HepG2 (cell line): ENCODE measurements around the gene PPDPF. TPM values are rescaled to one million over a fixed set of nuclear protein-coding genes. Genes with fewer than 3 reads are reported as not detected.
A peak's percentile ranks its signal among the peaks of the same experiment; 100 is the strongest.

Experiments
- ARHGAP35 ChIP-seq: sonication (generic); formaldehyde crosslinking; IDR thresholded peaks from 2 replicates; pipeline ENCODE4 v1.9.0; 2022; ENCODE audit warnings: mild to moderate bottlenecking, inconsistent platforms, moderate library complexity, missing genetic modification reagents, borderline replicate concordance
- BRF2 ChIP-seq: sonication (generic); formaldehyde crosslinking; IDR thresholded peaks from 2 replicates; pipeline ENCODE4 v1.8.1; 2022; ENCODE audit warnings: mild to moderate bottlenecking, missing genetic modification reagents
- CTCF ChIP-seq: sonication (generic); formaldehyde crosslinking; IDR thresholded peaks from 2 replicates; pipeline ENCODE4 v1.5.0; 2020; ENCODE audit warnings: mild to moderate bottlenecking, missing genetic modification reagents, moderate library complexity
- HMGXB4 ChIP-seq, 2 experiments: sonication (generic) in 1 of 2; formaldehyde crosslinking in 1 of 2; IDR thresholded peaks; 2 replicates each; pipeline versions ENCODE4 v1.4.0 to v1.6.1; 2018 to 2020; ENCODE audit warnings: missing genetic modification reagents in 2 of 2, borderline replicate concordance in 1 of 2, low read depth in 1 of 2, mild to moderate bottlenecking in 1 of 2, missing biosample characterization in 1 of 2
- KDM5B ChIP-seq: sonication (generic); formaldehyde crosslinking; IDR thresholded peaks from 2 replicates; pipeline ENCODE4 v1.4.0; 2020; ENCODE audit warnings: missing genetic modification reagents, mild to moderate bottlenecking, borderline replicate concordance
- MAX ChIP-seq: IDR thresholded peaks from 2 replicates; pipeline ENCODE4 v1.6.1; 2012; ENCODE audit warnings: inconsistent platforms
- MTF2 ChIP-seq: sonication (generic); formaldehyde crosslinking; IDR thresholded peaks from 2 replicates; pipeline ENCODE4 v1.5.0; 2020; ENCODE audit warnings: missing genetic modification reagents, borderline replicate concordance
- PCBP1 ChIP-seq: fragments of 200-400 bp; formaldehyde crosslinking; IDR thresholded peaks from 2 replicates; pipeline ENCODE4 v1.6.1; 2017; ENCODE audit warnings: mild to moderate bottlenecking, low read depth, low read length, borderline replicate concordance
- PLSCR1 ChIP-seq: sonication (generic); formaldehyde crosslinking; IDR thresholded peaks from 2 replicates; pipeline ENCODE4 v1.5.0; 2020; ENCODE audit warnings: missing genetic modification reagents, mild to moderate bottlenecking, borderline replicate concordance
- POGZ ChIP-seq: sonication (generic); formaldehyde crosslinking; IDR thresholded peaks from 2 replicates; pipeline ENCODE4 v1.4.0; 2020; ENCODE audit warnings: mild to moderate bottlenecking, missing genetic modification reagents
- SAP130 ChIP-seq: IDR thresholded peaks from 2 replicates; pipeline ENCODE4 v1.6.1; 2016; ENCODE audit warnings: low read depth
- SOX5 ChIP-seq: IDR thresholded peaks from 2 replicates; pipeline ENCODE4 v1.6.1; 2016; ENCODE audit warnings: borderline replicate concordance
- TRIM24 ChIP-seq: sonication (generic); formaldehyde crosslinking; IDR thresholded peaks from 2 replicates; pipeline ENCODE4 v1.8.0; 2022; ENCODE audit warnings: mild to moderate bottlenecking, missing genetic modification reagents
- ZBTB3 ChIP-seq: sonication (generic); formaldehyde crosslinking; IDR thresholded peaks from 2 replicates; pipeline ENCODE4 v1.4.0; 2020; ENCODE audit warnings: low read depth, mild to moderate bottlenecking, moderate library complexity, missing genetic modification reagents, borderline replicate concordance
- ZFP90 ChIP-seq: sonication (generic); formaldehyde crosslinking; IDR thresholded peaks from 2 replicates; pipeline ENCODE4 v1.8.0; 2022; ENCODE audit warnings: missing genetic modification reagents, mild to moderate bottlenecking, inconsistent platforms, borderline replicate concordance
- ZFY ChIP-seq: sonication (generic); formaldehyde crosslinking; IDR thresholded peaks from 2 replicates; pipeline ENCODE4 v1.4.0; 2020; ENCODE audit warnings: missing genetic modification reagents
- ZNF703 ChIP-seq: sonication (generic); formaldehyde crosslinking; IDR thresholded peaks from 2 replicates; pipeline ENCODE4 v1.5.1; 2020; ENCODE audit warnings: missing genetic modification reagents, mild to moderate bottlenecking, moderate library complexity, borderline replicate concordance
- ZNF746 ChIP-seq: sonication (generic); formaldehyde crosslinking; IDR thresholded peaks from 2 replicates; pipeline ENCODE4 v1.8.0; 2022; ENCODE audit warnings: mild to moderate bottlenecking, missing genetic modification reagents
- ZNF891 ChIP-seq: sonication (generic); formaldehyde crosslinking; IDR thresholded peaks from 2 replicates; pipeline ENCODE4 v1.5.0; 2020; ENCODE audit warnings: mild to moderate bottlenecking, missing genetic modification reagents
- polyA plus RNA-seq, 8 experiments: library from polyadenylated mRNA; depleted of rRNA in 3 of 8; stranded (reverse) in 7 of 8; unstranded in 1 of 8; fragments of >200 nt; fragmentation: Illumina TruSeq in 4 of 8; extraction: Trizol in 4 of 8; gene quantifications; 2 replicates each; pipeline versions ENCODE4 v1.2.1 to v1.2.3, GENCODE V29; 2011 to 2016; ENCODE audit warnings: low read depth in 4 of 8, missing spikeins in 1 of 8, mixed read lengths in 1 of 8; ENCODE audit not compliant: insufficient read depth in 1 of 8
- total RNA-seq, 5 experiments: library from RNA; depleted of rRNA; stranded (reverse); fragments of >200 nt; fragmentation: Illumina TruSeq; extraction: Trizol; gene quantifications; 2 replicates each; pipeline ENCODE4 v1.2.3, GENCODE V29; 2016; ENCODE audit warnings: low read depth in 1 of 5
- TF ChIP-seq, protein P1 (sequence below): sonication (generic); formaldehyde crosslinking; IDR thresholded peaks from 2 replicates; pipeline ENCODE4 v1.5.1; 2020; ENCODE audit warnings: missing genetic modification reagents, mild to moderate bottlenecking, borderline replicate concordance

Gene PPDPF
- total and polyA plus RNA-seq, 2 of the 13 experiments (the other 11 are each of a cell fraction or from before 2014, with no cell fraction given), result 1.8 to 7.0 TPM

DNA sequence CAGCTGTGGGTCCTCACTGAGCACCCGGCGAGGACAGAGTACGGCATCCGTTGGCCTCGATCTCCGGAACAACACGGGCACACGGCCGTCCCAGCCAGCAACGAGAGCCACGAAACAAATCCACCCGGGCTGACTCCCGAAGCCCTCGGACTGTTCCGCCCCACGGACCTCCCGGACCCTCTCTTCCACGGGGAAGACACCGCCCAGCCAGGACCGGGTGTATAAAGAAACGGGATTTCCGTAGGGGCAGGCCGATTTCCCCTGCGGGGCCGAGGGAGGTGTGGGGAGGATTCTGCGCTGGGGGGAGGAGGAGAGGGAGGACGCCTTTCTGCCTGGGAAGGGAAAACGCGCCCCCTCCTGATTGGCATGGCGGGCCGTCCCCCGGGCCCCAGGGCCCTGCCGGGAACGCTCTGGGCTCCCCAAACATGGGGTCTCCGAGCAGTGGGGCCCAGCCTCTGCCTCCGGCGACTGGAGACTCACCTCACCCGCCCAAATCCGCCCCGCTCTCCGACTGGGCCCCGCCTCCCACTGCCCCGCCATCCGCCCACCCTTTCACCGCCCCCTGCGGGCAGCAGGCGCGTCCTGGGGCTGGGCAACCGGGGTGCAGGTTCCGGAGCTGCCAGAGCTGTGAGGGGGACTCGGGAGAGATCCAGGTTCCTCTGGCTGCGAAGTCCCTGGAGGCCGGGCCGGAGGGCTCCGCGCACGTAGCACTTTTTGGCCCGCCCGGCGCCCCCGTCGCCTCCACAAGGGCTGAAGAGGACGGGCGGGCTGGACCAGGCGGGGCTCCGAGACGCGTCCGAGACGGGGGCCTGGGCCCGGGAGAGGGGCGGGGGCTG lies 679 bp upstream of the PPDPF start (continued):
- 0 out of 2 replicates have a peak, but pooled peaks have one; percentile 34 for TF ChIP-seq PCBP1
- TF ChIP-seq POGZ (CRISPR knock-in tag), result no peak
- TF ChIP-seq, protein P1, sequence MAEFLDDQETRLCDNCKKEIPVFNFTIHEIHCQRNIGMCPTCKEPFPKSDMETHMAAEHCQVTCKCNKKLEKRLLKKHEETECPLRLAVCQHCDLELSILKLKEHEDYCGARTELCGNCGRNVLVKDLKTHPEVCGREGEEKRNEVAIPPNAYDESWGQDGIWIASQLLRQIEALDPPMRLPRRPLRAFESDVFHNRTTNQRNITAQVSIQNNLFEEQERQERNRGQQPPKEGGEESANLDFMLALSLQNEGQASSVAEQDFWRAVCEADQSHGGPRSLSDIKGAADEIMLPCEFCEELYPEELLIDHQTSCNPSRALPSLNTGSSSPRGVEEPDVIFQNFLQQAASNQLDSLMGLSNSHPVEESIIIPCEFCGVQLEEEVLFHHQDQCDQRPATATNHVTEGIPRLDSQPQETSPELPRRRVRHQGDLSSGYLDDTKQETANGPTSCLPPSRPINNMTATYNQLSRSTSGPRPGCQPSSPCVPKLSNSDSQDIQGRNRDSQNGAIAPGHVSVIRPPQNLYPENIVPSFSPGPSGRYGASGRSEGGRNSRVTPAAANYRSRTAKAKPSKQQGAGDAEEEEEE (CRISPR knock-in tag), result no peak
- TF ChIP-seq ARHGAP35, result 0 out of 2 replicates have a peak, but pooled peaks have one; percentile 5
- peak in 1 of 2 experiments; percentile 19; a peak in 1 of 4 replicates for TF ChIP-seq HMGXB4 (CRISPR knock-in tag; IDR thresholded peaks at IDR 0.05; ENCODE audit: borderline replicate concordance in 1 of 2, low read depth in 1 of 2)
- no peak for TF ChIP-seq SOX5 (CRISPR knock-in tag)
- TF ChIP-seq ZBTB3, result no peak
- peak; percentile 16; the same call in 1 of the 2 replicates for TF ChIP-seq SAP130 (CRISPR knock-in tag)
- peak; percentile 87 for TF ChIP-seq MTF2
- TF ChIP-seq KDM5B (CRISPR knock-in tag), result peak; percentile 71; the same call in 1 of the 2 replicates
- TF ChIP-seq ZNF891 (CRISPR knock-in tag), result no peak
- TF ChIP-seq MAX, result no peak
- TF ChIP-seq BRF2 (CRISPR knock-in tag), result no peak
- TF ChIP-seq ZFP90 (CRISPR knock-in tag), result no peak
- TF ChIP-seq CTCF (CRISPR knock-in tag), result peak; percentile 38; the same call in 1 of the 2 replicates
- no peak for TF ChIP-seq ZFY (CRISPR knock-in tag)
- TF ChIP-seq ZNF703 (CRISPR knock-in tag), result 0 out of 2 replicates have a peak, but pooled peaks have one; percentile 51
- TF ChIP-seq ZNF746 (CRISPR knock-in tag), result 0 out of 2 replicates have a peak, but pooled peaks have one; percentile 38
- TF ChIP-seq TRIM24, result no peak
- TF ChIP-seq PLSCR1 (CRISPR knock-in tag), result no peak
